Stomach (tissue), 9 donors: Measurements from ENCODE around the gene MAGI2. TPM values are rescaled to one million over a fixed set of nuclear protein-coding genes. Genes with fewer than 3 reads are reported as not detected.

Experiments used
- DNase-seq, 2 donors: peaks; one replicate each; pipeline versions ENCODE4 v3.0.0 to v3.0.0-alpha.2; 2013 to 2019
- H3K27ac ChIP-seq, 5 donors: fragments of 200-600 bp in 4 of 5; sonication (generic) in 4 of 5; one replicate each; pipeline ENCODE4 v1.5.1; 2013 to 2019; ENCODE audit warnings: mild to moderate bottlenecking in 1 of 5, moderate library complexity in 1 of 5
- H3K27me3 ChIP-seq, 3 donors: fragments of 200-600 bp; sonication (generic); one replicate each; pipeline ENCODE4 v1.5.1; 2017 to 2019; ENCODE audit warnings: mixed run types in 1 of 3
- H3K36me3 ChIP-seq, 4 donors: fragments of 200-600 bp; sonication (generic); 1 replicate in 3 of 4; 2 replicates in 1 of 4; pipeline ENCODE4 v1.5.1; 2016 to 2019
- H3K4me1 ChIP-seq, 4 donors: fragments of 200-600 bp; sonication (generic); one replicate each; pipeline ENCODE4 v1.5.1; 2016 to 2019
- H3K4me3 ChIP-seq, 4 donors: fragments of 200-600 bp; sonication (generic) in 3 of 4; one replicate each; pipeline ENCODE4 v1.5.1; 2016 to 2019; ENCODE audit warnings: mild to moderate bottlenecking in 1 of 4
- H3K9me3 ChIP-seq, 4 donors: fragments of 200-600 bp; sonication (generic); one replicate each; pipeline ENCODE4 v1.5.1; 2016 to 2019
- EP300 ChIP-seq: sonication (generic); formaldehyde crosslinking; IDR thresholded peaks from one replicate; pipeline ENCODE4 v1.6.1; 2017; ENCODE audit warnings: antibody characterized with exemption
- POLR2A ChIP-seq, 4 donors: fragments of 450-650 bp; IDR thresholded peaks; one replicate each; pipeline ENCODE4 v1.6.1; 2016; ENCODE audit warnings: antibody characterized with exemption in 4 of 4, control low read depth in 2 of 4, mild to moderate bottlenecking in 1 of 4, moderate library complexity in 1 of 4
- POLR2AphosphoS5 ChIP-seq, 3 donors: sonication (generic); formaldehyde crosslinking; IDR thresholded peaks; one replicate each; pipeline ENCODE4 v1.6.1; 2016; ENCODE audit warnings: antibody characterized with exemption in 3 of 3
- WGBS, 5 donors: extraction: QIAGEN DNeasy Blood & Tissue Kit in 3 of 5; methylation state at CpG; one replicate each; pipeline versions ENCODE4 v1.1.5 to v1.1.7; 2013 to 2018; 5-methylcytosine and 5-hydroxymethylcytosine counted together
- intact Hi-C: fragments of 100-400 bp; cut with DNase I; formaldehyde crosslinking; loops from one replicate; pipeline ENCODE4 v1.15.1; 2023; ENCODE audit warnings: low total_unique reads
- polyA plus RNA-seq, 3 donors: library from polyadenylated mRNA; stranded (reverse); fragments of 200-250 nt; gene quantifications; one replicate each; pipeline ENCODE4 v1.2.3, GENCODE V29; 2013
- total RNA-seq, 5 donors: library from RNA; depleted of rRNA; stranded (reverse); fragments of >200 nt; gene quantifications; one replicate each; pipeline versions ENCODE4 v1.1.0 to v1.2.3, GENCODE V29; 2014 to 2016
- TF ChIP-seq, protein P1 (sequence below), 7 experiments: fragments of 450-650 bp in 4 of 7; fragments of 200-600 bp in 3 of 7; sonication (generic) in 3 of 7; IDR thresholded peaks; one replicate each; pipeline ENCODE4 v1.5.1; 2016 to 2019; ENCODE audit warnings: antibody characterized with exemption in 7 of 7, control low read depth in 2 of 7, mild to moderate bottlenecking in 1 of 7
- donor health status: healthy with polysubstance abuse.
- donor health status: Bipolar disorder and iron deficiency.
- donor health status: healthy.

MAGI2 gene
- total and polyA plus RNA-seq, 8 donors, result 0.92 to 53.9 (median 5.8) TPM

- no peaks in the 10 kb centered on the region for H3K9me3 ChIP-seq
- peaks cover 0 to 19% (median 3%) of the 10 kb centered on the region in 4 donors for H3K4me1 ChIP-seq
- 29 to 60% (median 32%) methylated on average over 3 of the region's 3 CpGs for WGBS, 5 donors
- DNase-seq, result peak; percentile 45 to 61
- no peak overlapping the region for H3K4me3 ChIP-seq
- H3K27ac ChIP-seq, result no peak overlapping the region
- TF ChIP-seq EP300 (no peak), POLR2A (IDR thresholded peaks at IDR 0.05) (no peak), POLR2AphosphoS5 (IDR thresholded peaks at IDR 0.05) (no peak)
- TF ChIP-seq, protein P1, sequence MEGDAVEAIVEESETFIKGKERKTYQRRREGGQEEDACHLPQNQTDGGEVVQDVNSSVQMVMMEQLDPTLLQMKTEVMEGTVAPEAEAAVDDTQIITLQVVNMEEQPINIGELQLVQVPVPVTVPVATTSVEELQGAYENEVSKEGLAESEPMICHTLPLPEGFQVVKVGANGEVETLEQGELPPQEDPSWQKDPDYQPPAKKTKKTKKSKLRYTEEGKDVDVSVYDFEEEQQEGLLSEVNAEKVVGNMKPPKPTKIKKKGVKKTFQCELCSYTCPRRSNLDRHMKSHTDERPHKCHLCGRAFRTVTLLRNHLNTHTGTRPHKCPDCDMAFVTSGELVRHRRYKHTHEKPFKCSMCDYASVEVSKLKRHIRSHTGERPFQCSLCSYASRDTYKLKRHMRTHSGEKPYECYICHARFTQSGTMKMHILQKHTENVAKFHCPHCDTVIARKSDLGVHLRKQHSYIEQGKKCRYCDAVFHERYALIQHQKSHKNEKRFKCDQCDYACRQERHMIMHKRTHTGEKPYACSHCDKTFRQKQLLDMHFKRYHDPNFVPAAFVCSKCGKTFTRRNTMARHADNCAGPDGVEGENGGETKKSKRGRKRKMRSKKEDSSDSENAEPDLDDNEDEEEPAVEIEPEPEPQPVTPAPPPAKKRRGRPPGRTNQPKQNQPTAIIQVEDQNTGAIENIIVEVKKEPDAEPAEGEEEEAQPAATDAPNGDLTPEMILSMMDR (IDR thresholded peaks at IDR 0.05), result no peak
- intact Hi-C loops, result no loop called here
- no peaks in the 10 kb centered on the region for H3K27me3 ChIP-seq
- H3K36me3 ChIP-seq, result no peaks in the 10 kb centered on the region
These were observed 1107.5 kb downstream of the MAGI2 start for GRCh38 chr7:78345979-78346378.

DNA sequence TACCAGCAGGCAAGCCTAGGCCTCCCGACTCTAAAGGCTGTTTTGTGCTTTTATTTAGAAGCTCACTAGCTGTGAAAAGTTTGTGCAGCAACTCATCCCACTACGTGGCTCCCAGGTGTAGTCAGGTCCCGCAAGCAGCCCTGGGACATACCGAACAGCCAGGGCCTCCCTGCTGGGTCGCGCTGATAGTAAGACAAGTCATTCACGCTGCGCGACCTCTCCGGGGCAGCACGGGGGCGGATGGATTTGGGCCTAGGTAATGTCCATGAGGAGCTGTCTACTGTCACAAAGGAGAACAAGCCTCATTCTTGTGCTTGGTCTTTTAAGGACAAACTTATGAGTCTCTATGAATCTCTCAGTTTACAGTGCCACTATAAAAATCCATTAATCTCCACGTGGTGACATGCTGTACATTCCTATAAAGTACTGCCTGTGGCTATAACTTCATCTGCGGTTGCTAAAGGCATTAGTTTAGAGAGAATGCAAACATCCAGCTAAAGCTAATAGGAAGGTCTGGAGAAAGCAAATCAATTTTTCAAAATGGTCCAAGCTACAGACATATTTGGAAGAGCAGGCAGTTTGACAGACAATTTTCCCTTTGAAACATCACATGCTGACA lies 1108.1 kb downstream of the MAGI2 start:
- Histone ChIP-seq H3K36me3 (no peaks in the 10 kb centered on the region), H3K4me3 (no peak overlapping the region), H3K4me1 (peaks cover 0 to 19% (median under 1%) of the 10 kb centered on the region in 4 donors), H3K27me3 (no peaks in the 10 kb centered on the region), H3K9me3 (no peaks in the 10 kb centered on the region), H3K27ac (no peak overlapping the region)
- intact Hi-C loops, result no loop called here
- DNase-seq, result no peak
- TF ChIP-seq EP300 (no peak), POLR2A (IDR thresholded peaks at IDR 0.05) (no peak), POLR2AphosphoS5 (IDR thresholded peaks at IDR 0.05) (no peak)
- TF ChIP-seq, protein P1 (IDR thresholded peaks at IDR 0.05), result no peak
- WGBS, 5 donors, result 79 to 81% (median 80%) methylated on average over 8 to 14 of the region's 14 CpGs

- H3K9me3 ChIP-seq, result no peaks in the 10 kb centered on the region
- no peak overlapping the region for H3K4me3 ChIP-seq
- no peak overlapping the region for H3K27ac ChIP-seq
- TF ChIP-seq EP300, result no peak
- no peak for TF ChIP-seq POLR2AphosphoS5 (IDR thresholded peaks at IDR 0.05)
- TF ChIP-seq, protein P1 (IDR thresholded peaks at IDR 0.05), result no peak
- no peak for TF ChIP-seq POLR2A (IDR thresholded peaks at IDR 0.05)
- no peaks in the 10 kb centered on the region for H3K36me3 ChIP-seq
- DNase-seq, result no peak
- H3K4me1 ChIP-seq, result no peaks in the 10 kb centered on the region
- intact Hi-C loops, result no loop called here
- WGBS, 5 donors, result 79 to 92% (median 88%) methylated on average over 3 of the region's 3 CpGs
- no peaks in the 10 kb centered on the region for H3K27me3 ChIP-seq
These were observed 1119.0 kb downstream of the MAGI2 start for GRCh38 chr7:78334426-78334825.

- no peaks in the 10 kb centered on the region for H3K4me1 ChIP-seq
- H3K27me3 ChIP-seq, result no peaks in the 10 kb centered on the region
- H3K9me3 ChIP-seq, result no peaks in the 10 kb centered on the region
- TF ChIP-seq, protein P1 (IDR thresholded peaks at IDR 0.05), result no peak
- no peak for DNase-seq
- intact Hi-C loops, result no loop called here
- no peak overlapping the region for H3K4me3 ChIP-seq
- H3K27ac ChIP-seq, result no peak overlapping the region
- WGBS, 5 donors, result 88 to 95% (median 92%) methylated on average over 8 of the region's 8 CpGs
- H3K36me3 ChIP-seq, result no peaks in the 10 kb centered on the region
These were observed 1119.7 kb downstream of the MAGI2 start for GRCh38 chr7:78333530-78334425.
